Calu3 (cell line): ENCODE measurements around the gene CFP. TPM values are rescaled to one million over a fixed set of nuclear protein-coding genes. Genes with fewer than 3 reads are reported as not detected.

Source experiments
- BruUV-seq: library from RNA; stranded (reverse); fragments of 400-500 nt; replicated peaks from 2 replicates; lab custom pipeline; 2021; lab: Mats Ljungman, UMichigan
- CTCF ChIA-PET: fragments of 300-600 bp; sonication (Branson Sonifier 250); formaldehyde crosslinking; loops from one replicate; lab custom pipeline; 2022; ENCODE audit warnings: antibody characterized with exemption; lab: Charles Lee
- DNase-seq: peaks from one replicate; pipeline ENCODE4 v3.0.0; 2022
- H3K27ac Mint-ChIP-seq: one replicate; pipeline ENCODE4 v1.8.0; 2022; ENCODE audit warnings: mixed read lengths; ENCODE audit not compliant: unreplicated experiment
- H3K27me3 Mint-ChIP-seq: one replicate; pipeline ENCODE4 v1.8.0; 2022; ENCODE audit warnings: mixed read lengths; ENCODE audit not compliant: unreplicated experiment
- H3K36me3 Mint-ChIP-seq: one replicate; pipeline ENCODE4 v1.8.0; 2022; ENCODE audit warnings: mild to moderate bottlenecking, moderate library complexity, mixed read lengths; ENCODE audit not compliant: insufficient read depth, unreplicated experiment
- H3K4me1 Mint-ChIP-seq: one replicate; pipeline ENCODE4 v1.8.0; 2022; ENCODE audit warnings: mild to moderate bottlenecking, low read depth, mixed read lengths; ENCODE audit not compliant: unreplicated experiment
- H3K4me3 Mint-ChIP-seq: one replicate; pipeline ENCODE4 v1.8.0; 2022; ENCODE audit warnings: mild to moderate bottlenecking, low read depth, moderate library complexity, mixed read lengths; ENCODE audit not compliant: unreplicated experiment
- H3K9me3 Mint-ChIP-seq: one replicate; pipeline ENCODE4 v1.8.0; 2022; ENCODE audit warnings: low read depth, mixed read lengths; ENCODE audit not compliant: unreplicated experiment
- intact Hi-C: fragments of 100-400 bp; cut with micrococcal nuclease; formaldehyde crosslinking; loops from one replicate; pipeline ENCODE4 v1.10.0; 2022; ENCODE audit not compliant: unreplicated experiment
- total RNA-seq: library from RNA; stranded (reverse); gene quantifications from 2 replicates; pipeline ENCODE4 v1.2.3, GENCODE V29; 2022
- TF ChIP-seq, protein P1 (sequence below): fragments of 200-600 bp; IDR thresholded peaks from one replicate; pipeline ENCODE4 v1.8.0; 2022; ENCODE audit warnings: antibody characterized with exemption; ENCODE audit not compliant: unreplicated experiment

Gene CFP
- total RNA-seq, 1 experiment from 2014 or later, result 1.2 TPM

DNA sequence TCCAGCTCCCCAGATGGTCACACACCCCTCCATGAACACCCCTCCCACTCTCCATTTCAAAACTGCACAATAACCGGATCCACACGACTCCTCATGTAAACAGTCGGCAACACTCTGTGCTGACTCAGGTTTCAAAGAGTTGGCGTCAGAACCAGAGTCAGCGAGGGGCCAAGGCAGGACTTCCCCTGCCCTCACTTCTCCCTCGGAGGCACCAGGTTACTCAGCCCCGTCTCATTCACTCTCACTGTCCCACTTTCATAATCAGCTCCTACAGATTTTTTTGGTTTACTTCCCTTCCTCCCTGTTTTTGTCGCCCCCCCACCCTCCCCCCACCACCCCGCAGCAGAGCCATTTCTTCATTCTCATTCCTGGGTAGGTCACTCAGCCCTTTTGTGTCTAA lies 50.2 kb downstream of the CFP start:
- H3K27ac Mint-ChIP-seq, result no peak overlapping the region
- no TSS peak for BruUV-seq
- H3K36me3 Mint-ChIP-seq, result peaks cover 26% of the 10 kb centered on the region
- no peak overlapping the region for H3K4me3 Mint-ChIP-seq
- TF ChIP-seq, protein P1, sequence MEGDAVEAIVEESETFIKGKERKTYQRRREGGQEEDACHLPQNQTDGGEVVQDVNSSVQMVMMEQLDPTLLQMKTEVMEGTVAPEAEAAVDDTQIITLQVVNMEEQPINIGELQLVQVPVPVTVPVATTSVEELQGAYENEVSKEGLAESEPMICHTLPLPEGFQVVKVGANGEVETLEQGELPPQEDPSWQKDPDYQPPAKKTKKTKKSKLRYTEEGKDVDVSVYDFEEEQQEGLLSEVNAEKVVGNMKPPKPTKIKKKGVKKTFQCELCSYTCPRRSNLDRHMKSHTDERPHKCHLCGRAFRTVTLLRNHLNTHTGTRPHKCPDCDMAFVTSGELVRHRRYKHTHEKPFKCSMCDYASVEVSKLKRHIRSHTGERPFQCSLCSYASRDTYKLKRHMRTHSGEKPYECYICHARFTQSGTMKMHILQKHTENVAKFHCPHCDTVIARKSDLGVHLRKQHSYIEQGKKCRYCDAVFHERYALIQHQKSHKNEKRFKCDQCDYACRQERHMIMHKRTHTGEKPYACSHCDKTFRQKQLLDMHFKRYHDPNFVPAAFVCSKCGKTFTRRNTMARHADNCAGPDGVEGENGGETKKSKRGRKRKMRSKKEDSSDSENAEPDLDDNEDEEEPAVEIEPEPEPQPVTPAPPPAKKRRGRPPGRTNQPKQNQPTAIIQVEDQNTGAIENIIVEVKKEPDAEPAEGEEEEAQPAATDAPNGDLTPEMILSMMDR, result no peak
- no peaks in the 10 kb centered on the region for H3K9me3 Mint-ChIP-seq
- H3K27me3 Mint-ChIP-seq, result no peaks in the 10 kb centered on the region
- DNase-seq, result no peak
- intact Hi-C loops, result no loop called here
- CTCF ChIA-PET, result interaction anchor here (0.6 kb wide), 1 partner anchor 182 kb away, joined by 5 read pairs; no protein-coding TSS in a partner anchor
- H3K4me1 Mint-ChIP-seq, result peaks cover 41% of the 10 kb centered on the region

DNA sequence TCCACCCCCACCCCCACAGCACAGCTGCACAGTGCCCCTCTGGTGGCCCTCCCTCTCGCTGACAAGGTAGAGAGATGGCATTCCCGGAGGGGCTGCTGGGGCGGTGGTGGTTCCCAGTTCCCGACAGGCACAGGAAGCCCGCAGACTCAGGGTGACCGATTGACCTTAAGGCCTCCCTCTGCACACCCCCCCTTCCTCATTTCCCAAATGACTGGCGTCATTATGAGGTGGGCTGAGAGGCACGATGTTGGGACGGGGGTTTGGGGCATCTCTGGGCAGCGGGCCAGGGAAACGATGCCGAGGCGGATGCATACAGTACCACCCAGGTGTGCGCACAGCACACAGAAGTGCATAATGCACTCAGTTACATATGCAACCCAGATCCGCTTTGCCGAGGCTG lies 51.0 kb downstream of the CFP start:
- Mint-ChIP-seq H3K36me3 (peaks cover 22% of the 10 kb centered on the region), H3K27ac (no peak overlapping the region), H3K27me3 (no peaks in the 10 kb centered on the region), H3K4me3 (no peak overlapping the region), H3K9me3 (no peaks in the 10 kb centered on the region), H3K4me1 (peaks cover 35% of the 10 kb centered on the region)
- CTCF ChIA-PET, result no interaction called here
- TF ChIP-seq, protein P1, result no peak
- intact Hi-C loops, result no loop called here
- DNase-seq, result no peak
- no TSS peak for BruUV-seq

DNA sequence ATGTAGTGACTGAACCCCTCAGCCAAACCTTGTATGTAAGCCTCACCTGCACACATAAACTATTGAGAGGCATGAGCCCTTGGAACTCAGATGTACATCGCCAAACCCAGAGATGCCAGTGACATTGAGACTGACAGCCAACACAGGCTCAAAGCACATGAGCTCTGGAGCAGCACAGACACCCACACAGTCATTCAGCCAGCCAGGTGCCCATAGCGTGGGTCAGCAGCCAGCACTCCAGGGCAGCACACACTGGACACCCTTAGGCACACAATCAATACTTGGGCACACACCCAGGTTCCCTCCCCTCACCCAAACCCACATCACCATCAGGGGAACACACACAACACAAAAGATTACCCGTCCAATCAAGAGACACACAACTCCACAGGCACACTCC lies 51.8 kb downstream of the CFP start:
- intact Hi-C loops, result no loop called here
- H3K9me3 Mint-ChIP-seq, result no peaks in the 10 kb centered on the region
- no peak overlapping the region for H3K27ac Mint-ChIP-seq
- peaks cover 25% of the 10 kb centered on the region for H3K36me3 Mint-ChIP-seq
- no peak overlapping the region for H3K4me3 Mint-ChIP-seq
- DNase-seq, result no peak
- BruUV-seq, result no TSS peak
- TF ChIP-seq, protein P1, result no peak
- no peaks in the 10 kb centered on the region for H3K27me3 Mint-ChIP-seq
- peaks cover 37% of the 10 kb centered on the region for H3K4me1 Mint-ChIP-seq
- CTCF ChIA-PET, result no interaction called here

DNA sequence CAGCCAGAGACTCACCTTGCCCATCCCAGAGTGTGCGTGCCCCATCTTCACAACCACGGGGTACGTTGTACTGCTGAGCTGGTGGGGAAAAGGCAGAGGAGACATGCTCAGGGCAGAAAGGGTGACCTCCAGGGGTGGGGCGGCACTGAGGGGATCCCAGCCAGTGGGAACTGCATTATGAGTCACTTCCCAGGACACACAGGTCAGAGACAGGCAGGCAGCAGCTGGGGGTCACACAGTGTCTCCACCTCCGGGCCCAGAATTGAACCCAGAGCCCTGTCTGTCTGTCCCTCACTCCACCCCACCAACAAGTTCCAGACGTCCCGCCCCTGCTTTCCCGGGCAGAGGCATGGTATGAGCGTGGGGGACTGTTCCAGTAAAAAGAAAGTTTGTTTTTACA lies 52.3 kb downstream of the CFP start:
- TF ChIP-seq, protein P1, result no peak
- no TSS peak for BruUV-seq
- CTCF ChIA-PET, result no interaction called here
- no peak overlapping the region for H3K27ac Mint-ChIP-seq
- no peaks in the 10 kb centered on the region for H3K9me3 Mint-ChIP-seq
- H3K36me3 Mint-ChIP-seq, result peaks cover 27% of the 10 kb centered on the region
- peaks cover 39% of the 10 kb centered on the region for H3K4me1 Mint-ChIP-seq
- intact Hi-C loops, result no loop called here
- no peak overlapping the region for H3K4me3 Mint-ChIP-seq
- H3K27me3 Mint-ChIP-seq, result no peaks in the 10 kb centered on the region
- DNase-seq, result no peak
